K562 (cell line): ENCODE measurements around the gene FHL5. TPM values are rescaled to one million over a fixed set of nuclear protein-coding genes. Genes with fewer than 3 reads are reported as not detected.

ENCODE experiments used
- CAMTA2 ChIP-seq: fragments of 250-450 bp; sonication (Bioruptor Pico); conservative IDR thresholded peaks from 2 replicates; pipeline ENCODE4 v1.5.1; 2022
- CEBPB ChIP-seq: fragments of 450-650 bp; IDR thresholded peaks from 2 replicates; pipeline ENCODE4 v1.6.1; 2016; ENCODE audit warnings: missing genetic modification characterization, missing compliant biosample characterization
- CUX1 ChIP-seq: fragments of 200-800 bp; sonication (Bioruptor generic); IDR thresholded peaks from 2 replicates; pipeline ENCODE4 v1.6.1; 2016; ENCODE audit warnings: missing genetic modification characterization, missing compliant biosample characterization
- DMBX1 ChIP-seq: fragments of 250-450 bp; sonication (Bioruptor Pico); IDR thresholded peaks from 2 replicates; pipeline ENCODE4 v1.8.0; 2022; ENCODE audit warnings: inconsistent platforms, mild to moderate bottlenecking, moderate library complexity, borderline replicate concordance
- ERF ChIP-seq: fragments of 450-650 bp; formaldehyde crosslinking; IDR thresholded peaks from 2 replicates; pipeline ENCODE4 v1.4.0; 2020; ENCODE audit warnings: mild to moderate bottlenecking, mixed read lengths
- HEY1 ChIP-seq: fragments of 250-450 bp; sonication (Bioruptor Pico); IDR thresholded peaks from 2 replicates; pipeline ENCODE4 v1.5.0; 2020; ENCODE audit warnings: mild to moderate bottlenecking, moderate library complexity, borderline replicate concordance
- KAT2B ChIP-seq: IDR thresholded peaks from one replicate; pipeline ENCODE4 v1.6.1; 2012; ENCODE audit warnings: low read depth, mild to moderate bottlenecking, control low read depth, inconsistent platforms, low read length, moderate library complexity
- MEF2D ChIP-seq: conservative IDR thresholded peaks from 2 replicates; pipeline ENCODE4 v1.6.1; 2016; ENCODE audit warnings: low read depth, missing genetic modification characterization, missing compliant biosample characterization
- MYNN ChIP-seq, 2 experiments: sonication (generic); formaldehyde crosslinking in 1 of 2; IDR thresholded peaks; 2 replicates each; pipeline versions ENCODE4 v1.5.0 to v1.6.1; 2016 to 2020; ENCODE audit warnings: antibody characterized with exemption in 1 of 2, missing genetic modification reagents in 1 of 2
- NKRF ChIP-seq: fragments of 450-650 bp; IDR thresholded peaks from 2 replicates; pipeline ENCODE4 v1.6.1; 2016; ENCODE audit warnings: borderline replicate concordance
- RFX1 ChIP-seq: fragments of 450-650 bp; IDR thresholded peaks from 2 replicates; pipeline ENCODE4 v1.6.1; 2016; ENCODE audit warnings: mild to moderate bottlenecking, moderate library complexity
- SLC30A9 ChIP-seq: fragments of 250-450 bp; sonication (Bioruptor Pico); IDR thresholded peaks from 2 replicates; pipeline ENCODE4 v1.8.0; 2022; ENCODE audit warnings: mild to moderate bottlenecking, moderate library complexity
- XRCC3 ChIP-seq: fragments of 450-650 bp; IDR thresholded peaks from 2 replicates; pipeline ENCODE4 v1.6.1; 2017; ENCODE audit warnings: mild to moderate bottlenecking, moderate library complexity
- ZBTB17 ChIP-seq: fragments of 450-650 bp; formaldehyde crosslinking; IDR thresholded peaks from 2 replicates; pipeline ENCODE4 v1.4.0; 2020; ENCODE audit warnings: mild to moderate bottlenecking
- ZNF395 ChIP-seq: fragments of 200-800 bp; sonication (Bioruptor generic); IDR thresholded peaks from 2 replicates; pipeline ENCODE4 v1.6.1; 2017; ENCODE audit warnings: missing genetic modification characterization, missing compliant biosample characterization
- polyA plus RNA-seq, 8 experiments: library from polyadenylated mRNA; depleted of rRNA in 4 of 8; stranded (reverse) in 5 of 8; unstranded in 3 of 8; fragments of >200 nt; fragmentation: Nextera tagmentation in 2 of 8; fragmentation: Illumina TruSeq in 1 of 8; extraction: Ambion mirVana in 2 of 8; extraction: Trizol in 1 of 8; gene quantifications; 2 replicates each; pipeline versions ENCODE4 v1.2.1 to v1.2.3, GENCODE V29; 2011 to 2014; ENCODE audit warnings: inconsistent platforms in 1 of 8, missing spikeins in 1 of 8
- total RNA-seq, 7 experiments: library from RNA; depleted of rRNA in 6 of 7; stranded (reverse); fragments of >200 nt in 6 of 7; fragmentation: Illumina TruSeq in 2 of 7; extraction: Trizol in 2 of 7; gene quantifications; 2 replicates each; pipeline versions ENCODE4 v1.2.1 to v1.2.3, GENCODE V29; 2011 to 2021; ENCODE audit warnings: low replicate concordance in 1 of 7

The FHL5 gene
- total and polyA plus RNA-seq, 9 of the 15 experiments (the other 6 are each of a cell fraction or from before 2014, with no cell fraction given) = not detected

DNA sequence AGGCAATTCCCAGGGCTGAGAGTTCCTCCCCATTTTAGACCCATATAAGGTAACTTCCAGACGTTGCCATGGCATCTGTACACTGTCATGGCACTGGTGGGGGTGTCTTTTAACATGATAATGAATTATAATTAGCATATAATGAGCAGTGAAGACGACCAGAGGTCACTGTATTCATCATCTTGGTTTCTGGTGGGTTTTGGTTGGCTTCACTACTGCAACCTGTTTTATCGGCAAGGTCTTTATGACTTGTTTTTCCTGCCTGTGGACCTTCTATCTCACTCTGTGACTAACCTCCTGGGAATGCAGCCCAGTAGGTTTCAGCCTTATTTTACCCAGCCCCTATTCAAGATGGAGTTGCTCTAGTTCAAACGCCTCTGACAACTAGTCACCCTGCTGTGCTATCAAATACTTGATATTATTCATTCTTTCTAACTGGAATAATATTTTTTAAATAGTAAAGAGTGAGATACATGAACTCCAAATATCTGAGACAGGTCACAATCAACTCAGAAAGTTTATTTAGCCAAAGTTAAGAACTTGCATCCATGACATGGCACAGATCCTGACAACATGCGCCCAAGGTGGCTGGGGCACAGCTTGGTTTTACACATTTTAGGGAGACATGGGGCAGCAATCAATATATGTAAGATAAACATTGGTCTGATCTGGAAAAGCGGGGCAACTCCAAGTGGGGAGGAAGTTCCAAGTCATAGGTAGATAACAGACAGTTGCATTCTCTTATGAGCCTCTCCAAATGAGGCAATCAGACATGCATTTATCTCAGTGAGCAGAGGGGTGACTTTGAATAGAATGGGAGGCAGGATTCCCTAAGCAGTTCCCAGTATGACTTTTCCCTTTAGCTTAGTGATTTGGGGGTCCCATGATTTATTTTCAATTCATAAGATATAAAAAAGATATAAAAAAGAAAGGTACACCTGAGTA is 42.5 kb upstream of the FHL5 start (continued):
- TF ChIP-seq HEY1 (CRISPR knock-in tag) (no peak), DMBX1 (CRISPR knock-in tag) (peak; percentile 96), CEBPB (tag) (peak; percentile 61), MEF2D (tag) (peak; percentile 69), CUX1 (CRISPR knock-in tag) (0 out of 2 replicates have a peak, but pooled peaks have one; percentile 67), CAMTA2 (CRISPR knock-in tag) (no peak), ZNF395 (peak; percentile 94), ERF (CRISPR knock-in tag) (peak; percentile 79; the same call in 1 of the 2 replicates), MYNN (IDR thresholded peaks at IDR 0.05) (peak; percentile 45; the same call in 1 of the 2 replicates), MYNN (CRISPR knock-in tag; IDR thresholded peaks at IDR 0.05) (no peak), SLC30A9 (no peak), ZBTB17 (CRISPR knock-in tag) (peak; percentile 86), XRCC3 (no peak), KAT2B (no peak), RFX1 (peak; percentile 78), NKRF (no peak)
